ENCODE data around the gene KIAA0586.

GRCh38 chr14:58465421-58465820 is 37.9 kb downstream of the KIAA0586 start:
- no peak for TF ChIP-seq POLR2A (IDR thresholded peaks at IDR 0.05)
- no peak for TF ChIP-seq CTCF (IDR thresholded peaks at IDR 0.05)
- no peak for TF ChIP-seq EP300 (IDR thresholded peaks at IDR 0.05)
